Measurements from ENCODE around the gene ZNF691.
"Not testable (repeated sequence)": the region's sequence is repeated elsewhere in the genome, so short reads cannot be mapped to it uniquely, and the experiment has no call there.

ZNF691 gene

DNA sequence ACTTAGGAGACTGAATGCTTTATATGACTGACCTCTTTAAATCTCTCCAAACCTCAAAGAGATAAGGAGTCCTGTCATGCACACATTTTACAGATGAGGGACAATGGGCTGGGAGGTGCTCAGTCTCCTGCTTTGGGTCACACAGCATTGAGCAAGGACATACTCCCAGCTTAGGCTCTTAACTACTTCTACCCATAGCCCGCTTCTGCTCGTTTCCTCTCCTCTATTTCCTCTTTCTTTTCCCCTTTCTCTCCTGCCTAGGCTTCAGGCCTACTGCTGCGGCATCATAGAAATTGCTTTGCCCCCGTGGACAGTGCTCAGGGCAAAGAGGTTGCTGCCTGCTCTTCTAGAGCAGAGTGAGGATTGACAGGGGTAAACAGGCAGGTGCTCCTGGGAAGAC lies 12.4 kb upstream of the ZNF691 start:
- no peak for DNase-seq

DNA sequence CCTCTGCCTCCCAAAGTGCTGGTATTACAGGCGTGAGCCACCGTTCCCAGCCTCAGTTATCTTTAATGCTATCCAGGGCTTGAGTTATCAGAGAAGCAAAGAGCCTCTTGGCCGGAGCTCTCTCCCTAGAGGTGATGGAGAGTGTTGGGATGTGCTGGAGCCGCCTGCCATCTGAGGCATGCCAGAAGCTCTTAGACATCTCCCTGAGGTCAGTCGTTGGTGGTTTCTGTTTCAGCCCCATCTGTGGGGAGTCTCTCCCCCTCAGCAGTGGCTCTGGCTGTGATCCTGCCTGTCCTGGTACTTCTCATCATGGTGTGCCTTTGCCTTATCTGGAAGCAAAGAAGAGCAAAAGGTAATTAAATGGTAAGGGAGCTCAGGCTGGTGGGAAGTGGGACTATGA lies 11.6 kb upstream of the ZNF691 start:
- DNase-seq = no peak

DNA sequence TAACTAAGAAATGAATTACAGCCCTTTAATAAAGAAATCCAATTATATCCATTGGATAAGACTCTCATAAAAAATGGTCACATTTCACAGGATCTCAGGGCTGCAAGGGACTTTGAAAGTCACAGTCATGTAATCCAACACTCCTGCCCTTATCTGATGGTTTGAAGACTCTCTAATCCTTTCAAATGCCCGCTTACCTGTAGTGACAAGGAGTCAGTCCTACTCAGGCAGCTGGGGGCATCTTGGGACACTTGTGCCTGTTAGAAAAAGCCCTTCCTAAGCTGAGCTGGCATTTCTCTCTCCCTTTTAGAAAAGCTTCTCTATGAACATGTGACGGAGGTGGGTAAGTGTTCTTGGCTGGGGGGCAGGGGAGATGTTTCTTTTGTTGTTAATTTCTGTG lies 11.0 kb upstream of the ZNF691 start:
- DNase-seq = no peak

DNA sequence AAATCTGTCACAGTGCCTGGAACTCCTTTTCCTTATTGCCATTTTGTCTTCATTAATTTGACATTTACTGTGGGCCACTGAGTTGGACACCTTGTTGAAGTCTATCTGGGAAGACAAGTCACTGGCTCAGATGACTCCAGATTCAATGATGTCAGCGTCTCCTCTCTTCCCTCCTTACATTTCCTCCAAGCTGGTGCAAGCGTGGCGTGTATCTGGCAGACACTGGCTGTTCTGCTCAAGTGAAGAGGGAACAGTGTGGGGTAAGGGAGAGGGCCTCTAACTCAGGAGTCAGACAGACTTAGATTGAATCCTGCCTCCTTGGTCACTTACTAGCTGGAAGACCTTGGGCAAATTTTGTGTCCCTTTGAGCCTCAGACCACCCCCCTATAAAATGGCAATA lies 8.7 kb upstream of the ZNF691 start:
- no peak for DNase-seq

DNA sequence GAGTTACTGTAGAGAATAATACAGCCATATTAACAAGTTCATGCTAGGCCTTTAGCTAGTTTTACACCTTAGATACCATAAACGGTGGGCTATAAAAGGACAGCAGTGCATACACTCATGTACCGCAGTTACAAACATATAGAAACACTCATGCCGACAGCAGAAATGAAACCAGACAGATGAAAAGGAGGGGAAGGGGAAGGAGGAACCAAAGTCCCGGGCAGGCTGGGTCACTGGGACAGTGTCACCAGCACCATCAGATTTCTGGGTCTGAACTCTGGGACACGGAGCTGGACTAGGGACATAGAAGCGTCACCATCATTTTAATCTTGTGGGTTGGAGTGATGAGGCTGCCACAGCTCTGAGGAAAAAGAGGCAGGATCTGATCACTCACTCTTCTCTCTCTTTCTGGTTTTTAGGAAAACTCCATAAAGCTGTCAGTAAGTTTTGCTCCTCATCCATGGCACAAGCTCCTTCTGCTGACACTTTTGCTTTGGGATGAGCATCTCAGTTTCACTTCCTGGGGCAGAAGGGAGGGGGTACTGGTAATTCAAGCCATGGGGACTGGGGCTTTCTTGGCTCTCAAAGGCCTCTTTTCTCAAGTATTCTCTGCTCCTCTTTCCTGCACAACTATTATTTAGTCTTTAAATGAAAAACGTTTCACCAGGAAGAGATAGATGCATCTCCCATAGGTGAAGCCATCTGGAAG lies 7.8 kb upstream of the ZNF691 start:
- no peak for DNase-seq

DNA sequence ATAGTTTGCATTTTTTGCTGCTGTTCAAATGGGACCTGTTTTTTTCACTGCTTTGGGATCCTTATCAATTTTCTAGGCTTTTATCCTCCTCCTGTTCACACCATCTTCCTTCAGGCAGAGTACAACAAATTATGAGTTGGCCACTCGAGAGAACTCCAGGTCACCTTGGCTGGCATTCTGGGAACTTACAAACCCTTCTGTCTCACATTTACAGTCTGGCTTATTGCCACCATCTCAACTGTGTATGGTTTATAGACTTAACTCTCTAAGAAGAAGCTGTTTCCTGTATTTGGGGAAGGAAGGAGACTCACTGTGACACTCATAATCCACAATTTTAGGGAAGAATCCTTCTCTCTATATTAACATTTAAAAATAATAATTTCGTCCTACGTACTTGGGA lies 5.4 kb upstream of the ZNF691 start:
- no peak for DNase-seq

DNA sequence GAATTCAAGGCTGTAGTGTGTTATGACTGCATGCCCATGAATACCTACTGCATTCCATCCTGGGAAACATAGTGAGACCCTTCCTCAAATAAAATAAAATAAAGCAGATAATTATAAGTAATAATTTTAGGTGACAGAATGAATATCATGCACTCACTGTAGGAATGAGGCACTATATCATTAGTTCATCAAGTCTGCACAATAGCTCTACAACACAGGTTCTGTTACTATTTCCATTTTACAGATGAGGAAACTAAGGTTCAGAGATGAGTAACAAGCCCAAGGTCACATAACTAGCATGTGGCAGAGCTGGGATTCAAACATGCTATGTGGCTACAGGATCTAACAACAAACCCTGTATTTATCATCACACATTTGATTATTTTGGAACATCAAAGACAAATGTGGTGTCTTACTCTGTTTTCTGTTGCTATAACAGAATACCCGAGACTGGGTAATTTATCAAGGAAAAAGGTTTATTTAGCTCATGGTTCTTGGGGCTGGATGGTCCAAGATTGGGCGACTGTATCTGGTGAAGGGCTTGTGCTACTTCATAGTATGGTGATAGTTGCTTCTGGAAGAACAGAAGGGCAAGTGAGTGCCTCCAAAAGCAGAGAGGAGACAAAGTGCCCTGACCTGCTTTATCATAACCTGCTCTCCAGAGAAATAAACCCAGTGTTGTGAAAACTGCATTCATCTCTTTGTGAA lies 4.8 kb upstream of the ZNF691 start:
- DNase-seq = no peak

DNA sequence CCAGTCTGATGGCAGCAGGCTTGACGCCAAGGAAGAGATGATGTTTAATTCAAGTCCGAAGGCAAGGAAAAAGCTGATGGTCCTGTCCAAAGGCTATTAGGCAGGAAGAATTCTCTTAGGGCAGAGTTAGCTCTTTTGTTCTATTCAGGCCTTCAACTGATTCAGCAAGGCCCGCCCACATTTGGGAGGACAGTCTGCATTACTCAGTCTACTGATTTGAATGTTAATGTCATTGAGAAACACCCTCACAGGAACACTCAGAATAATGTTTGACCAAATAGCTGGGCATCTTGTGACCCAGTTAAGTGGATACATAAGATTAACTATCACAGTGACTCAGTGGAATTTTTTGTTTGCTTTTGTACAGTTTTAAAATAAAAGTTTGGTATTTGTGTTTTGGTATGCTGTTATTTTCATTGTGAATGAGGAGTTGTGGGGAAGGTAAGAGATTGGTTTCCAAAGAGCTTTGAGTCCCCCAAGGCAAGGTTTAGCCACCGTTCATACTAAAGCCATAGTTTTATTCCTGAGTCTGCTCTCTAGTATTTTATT lies 1.7 kb upstream of the ZNF691 start:
- no peak for DNase-seq

DNA sequence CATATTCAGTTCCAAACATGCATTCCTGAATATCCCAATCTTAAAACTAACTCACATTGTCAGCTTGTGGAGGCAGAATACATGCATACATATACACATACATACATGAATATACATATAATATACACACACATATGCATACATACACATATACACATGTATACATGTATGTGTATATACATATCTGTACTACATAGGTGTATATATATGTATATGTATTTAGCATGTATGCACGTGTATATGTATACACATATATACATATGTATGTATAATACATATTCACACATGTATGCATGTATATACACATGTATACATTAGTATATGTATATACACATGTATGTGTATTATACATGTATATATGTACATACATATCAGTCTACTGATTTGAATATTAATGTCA lies 1.2 kb upstream of the ZNF691 start:
- no peak for DNase-seq

DNA sequence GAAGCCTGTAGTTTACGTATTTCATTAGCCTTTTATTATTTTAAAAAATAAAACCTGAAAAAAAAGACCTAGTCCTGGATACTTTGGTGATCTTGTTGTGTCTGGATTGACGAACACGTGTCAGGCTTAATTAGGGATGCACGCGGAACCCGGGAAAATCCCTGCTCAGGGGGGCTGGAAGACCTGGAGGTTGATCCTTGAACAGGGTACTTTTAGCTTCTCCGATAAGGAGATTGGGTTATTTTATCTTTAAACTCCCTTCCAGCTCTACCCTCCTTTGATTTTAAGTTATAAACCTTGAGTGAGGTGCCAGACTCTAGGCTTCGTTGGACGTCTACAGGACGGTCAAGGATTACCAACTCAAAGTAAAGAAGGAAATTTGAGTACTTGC lies 552 bp upstream of the ZNF691 start:
- no peak for DNase-seq

DNA sequence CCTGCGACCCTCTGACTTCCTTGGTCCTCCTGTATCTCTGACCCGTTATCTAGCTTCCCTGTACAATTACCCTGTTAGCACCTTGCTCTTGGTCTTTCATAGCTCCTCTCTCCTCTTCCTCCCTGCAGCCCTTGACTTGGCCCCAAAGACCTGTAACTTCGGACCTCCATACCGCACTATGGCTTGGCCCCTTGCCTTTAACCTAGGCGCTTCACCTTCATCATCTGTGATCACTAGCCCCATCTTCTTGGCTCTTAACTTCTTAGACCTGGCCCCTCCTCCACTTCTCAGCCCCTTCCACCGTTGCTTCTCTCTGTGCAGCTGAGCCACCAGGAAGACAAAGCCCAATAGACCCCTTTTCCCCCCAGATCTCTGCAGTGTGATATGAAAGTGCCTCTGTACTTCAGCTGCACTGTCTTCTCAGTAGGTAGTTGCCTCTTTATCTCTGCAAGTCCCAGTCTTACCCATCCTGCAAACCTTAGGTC lies 740 bp downstream of the ZNF691 start:
- no peak for DNase-seq

DNA sequence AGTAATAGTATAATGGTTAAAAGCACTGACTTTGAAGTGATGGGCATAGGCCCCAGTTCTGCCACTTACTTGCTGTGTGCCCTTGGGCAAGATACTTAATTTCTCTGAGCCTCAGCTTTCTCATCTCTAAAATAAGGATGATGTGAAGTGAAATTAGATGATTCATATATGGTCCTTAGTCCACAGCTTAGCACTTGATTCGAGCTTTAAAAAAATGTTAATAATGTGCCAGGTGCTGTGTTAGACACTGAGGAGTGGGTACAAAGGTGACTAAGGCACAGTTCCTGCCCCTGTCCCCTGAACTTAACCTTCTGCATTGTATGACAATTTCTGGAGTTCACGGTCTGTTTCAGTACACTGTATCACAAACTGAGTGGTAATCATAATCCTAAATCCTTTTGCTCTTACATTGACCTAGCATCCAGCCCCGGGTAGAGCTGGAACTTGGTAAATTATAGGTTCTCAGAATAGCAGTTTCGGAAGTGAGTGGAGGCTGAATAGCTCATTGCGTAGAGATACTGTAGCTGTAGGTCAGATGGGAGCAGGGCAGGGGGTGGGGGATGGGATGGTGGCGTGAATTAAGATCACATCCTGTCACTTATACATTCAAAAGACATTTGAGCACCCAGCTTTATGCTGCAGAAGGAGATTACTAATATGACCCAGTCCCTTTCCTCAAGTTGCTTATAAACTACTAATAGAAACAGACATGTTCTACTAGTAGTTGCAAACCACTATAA lies 1.5 kb downstream of the ZNF691 start:
- DNase-seq = no peak

DNA sequence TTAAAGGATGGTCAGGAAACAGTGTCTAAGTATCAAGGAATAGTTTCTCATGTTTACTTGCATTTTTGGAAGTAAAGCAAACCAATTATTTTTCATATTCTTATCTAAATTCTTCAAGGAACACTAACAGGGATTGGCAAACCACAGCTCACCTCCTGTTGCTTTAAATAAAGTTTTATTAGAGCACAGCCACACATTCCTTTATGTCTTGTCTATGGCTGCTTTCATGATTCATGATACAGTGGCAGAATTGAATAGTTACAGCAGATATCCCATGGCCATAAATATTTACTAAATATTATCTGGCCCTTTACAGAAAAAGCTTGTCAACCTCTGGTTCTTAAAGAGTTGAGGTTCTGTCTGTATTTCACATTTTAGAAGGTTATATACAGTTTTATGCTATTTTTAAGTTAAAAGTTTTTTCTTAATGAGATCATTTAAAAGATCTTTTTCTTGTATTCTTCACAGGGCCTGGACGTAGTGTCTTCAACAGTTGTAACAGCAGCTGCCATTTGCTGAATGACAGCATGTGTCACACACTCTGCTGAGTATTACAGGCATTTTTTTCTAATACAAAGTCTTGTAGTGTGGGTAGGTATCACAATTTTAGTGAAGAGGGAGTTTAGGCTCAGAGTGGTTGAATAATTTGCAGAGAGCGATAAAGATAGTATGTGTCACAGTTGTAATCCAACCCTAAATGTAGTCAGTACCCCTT lies 2.6 kb downstream of the ZNF691 start:
- no peak for DNase-seq

DNA sequence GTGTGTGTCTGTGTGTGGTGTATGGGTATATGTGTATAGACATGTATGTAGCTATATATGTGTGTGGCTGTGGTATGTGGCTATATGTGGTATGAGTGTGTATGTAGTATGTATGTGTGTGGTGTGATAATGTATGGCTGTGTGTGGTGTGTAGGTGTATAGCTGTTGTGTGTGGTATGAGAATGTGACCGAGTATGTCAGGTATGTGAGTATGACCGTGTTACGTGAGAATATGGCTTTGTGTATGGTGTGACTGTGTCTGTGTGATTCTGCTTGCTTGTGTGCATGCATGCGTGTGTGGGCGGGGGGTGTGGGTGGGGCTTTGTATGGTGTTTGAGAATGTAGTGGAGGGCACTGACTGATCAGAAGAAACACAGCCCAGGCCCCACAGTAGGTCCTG lies 3.5 kb downstream of the ZNF691 start:
- no peak for DNase-seq

DNA sequence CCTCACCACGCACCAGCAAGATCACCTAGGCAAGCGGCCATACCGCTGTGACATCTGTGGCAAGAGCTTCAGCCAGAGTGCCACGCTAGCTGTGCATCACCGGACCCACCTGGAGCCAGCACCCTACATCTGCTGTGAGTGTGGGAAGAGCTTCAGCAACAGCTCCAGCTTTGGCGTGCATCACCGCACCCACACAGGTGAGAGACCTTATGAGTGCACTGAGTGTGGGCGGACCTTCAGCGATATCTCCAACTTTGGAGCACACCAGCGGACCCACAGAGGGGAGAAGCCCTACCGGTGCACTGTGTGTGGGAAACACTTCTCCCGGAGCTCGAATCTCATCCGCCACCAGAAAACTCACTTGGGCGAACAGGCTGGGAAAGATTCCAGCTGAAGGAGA lies 5.0 kb downstream of the ZNF691 start:
- no peak for DNase-seq

DNA sequence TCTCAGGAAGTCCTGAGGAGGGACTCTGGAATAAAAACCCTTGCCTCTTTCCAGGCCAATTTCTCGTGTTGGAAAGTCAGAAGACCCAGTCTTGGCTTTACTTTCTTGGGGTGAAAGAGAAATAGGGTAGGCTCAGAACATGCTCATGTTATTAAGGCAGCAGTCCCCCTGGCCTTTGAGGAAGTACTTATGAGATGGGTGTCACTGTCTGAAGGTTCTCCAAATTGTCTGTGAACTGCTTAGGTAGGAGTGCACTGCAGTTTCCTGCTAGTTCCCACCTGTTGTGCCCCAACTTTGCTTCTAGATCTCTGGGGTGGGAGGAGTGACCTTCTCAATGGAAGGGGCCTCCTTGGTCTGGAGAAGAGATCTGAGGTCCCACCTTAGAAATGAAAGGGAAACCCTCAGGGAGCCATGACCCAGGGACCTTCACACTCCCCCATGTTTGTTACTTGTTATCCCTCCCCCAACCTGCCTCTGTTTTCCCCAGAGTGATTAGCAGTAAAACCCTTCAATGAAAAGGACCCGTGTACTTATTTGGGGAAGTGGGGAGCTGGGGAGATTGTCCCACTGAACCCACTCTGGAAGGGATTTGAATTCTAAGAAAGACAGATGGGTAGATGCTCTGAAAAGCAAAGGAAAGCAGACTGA lies 5.7 kb downstream of the ZNF691 start:
- no peak for DNase-seq

DNA sequence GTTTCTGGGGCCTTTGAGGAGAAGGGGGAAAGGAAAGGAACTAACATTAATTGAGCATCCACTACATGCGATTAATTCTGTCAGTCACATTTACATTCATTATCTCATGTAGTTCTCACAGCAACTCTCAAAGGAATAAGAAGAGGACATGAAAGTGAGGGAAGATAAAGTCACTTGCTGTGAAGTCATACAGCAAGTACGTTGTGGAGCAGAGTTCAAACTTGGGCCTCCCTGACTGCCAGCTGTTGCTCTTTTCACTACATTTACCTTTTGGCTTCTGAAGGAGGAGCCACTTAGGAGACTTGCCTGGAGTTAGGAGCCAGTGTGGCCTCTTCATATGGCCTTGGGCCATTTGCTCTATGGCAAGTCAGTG lies 6.2 kb downstream of the ZNF691 start:
- no peak for DNase-seq

DNA sequence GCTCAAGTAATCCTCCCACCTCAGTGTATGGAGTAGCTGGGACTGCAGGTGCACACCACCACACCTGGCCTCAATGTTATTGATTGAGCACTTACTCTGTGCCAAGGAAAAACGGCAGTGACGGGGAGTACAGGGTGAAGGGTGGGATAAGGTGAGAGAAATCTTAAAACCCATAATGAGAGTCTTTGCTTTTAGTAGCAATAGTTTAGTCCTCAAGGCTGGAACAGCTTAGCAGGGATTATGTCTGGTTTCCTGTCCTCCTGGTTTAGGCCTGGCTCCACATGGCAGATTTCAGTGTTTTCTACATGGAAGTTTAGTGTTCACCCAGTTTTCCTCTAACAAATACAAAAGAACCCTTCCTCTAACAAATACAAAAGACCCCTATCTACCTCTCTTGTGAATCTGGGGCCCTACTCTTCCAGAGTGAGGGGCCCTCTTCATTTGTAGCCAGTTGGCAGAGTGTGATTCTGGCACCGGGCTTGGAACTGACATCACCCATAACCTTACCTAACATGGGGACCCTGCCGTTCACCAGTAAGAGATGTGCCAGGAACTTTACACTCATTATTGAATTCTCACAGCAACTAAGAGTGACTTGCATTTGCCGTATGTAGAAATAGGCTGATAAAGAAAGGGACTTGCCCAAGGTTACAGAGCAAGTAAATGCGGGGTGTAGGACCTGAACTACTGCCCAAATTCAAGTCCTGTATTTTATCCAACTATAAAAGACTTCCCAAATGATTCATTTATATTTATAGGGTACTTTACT lies 6.9 kb downstream of the ZNF691 start:
- no peak for DNase-seq

DNA sequence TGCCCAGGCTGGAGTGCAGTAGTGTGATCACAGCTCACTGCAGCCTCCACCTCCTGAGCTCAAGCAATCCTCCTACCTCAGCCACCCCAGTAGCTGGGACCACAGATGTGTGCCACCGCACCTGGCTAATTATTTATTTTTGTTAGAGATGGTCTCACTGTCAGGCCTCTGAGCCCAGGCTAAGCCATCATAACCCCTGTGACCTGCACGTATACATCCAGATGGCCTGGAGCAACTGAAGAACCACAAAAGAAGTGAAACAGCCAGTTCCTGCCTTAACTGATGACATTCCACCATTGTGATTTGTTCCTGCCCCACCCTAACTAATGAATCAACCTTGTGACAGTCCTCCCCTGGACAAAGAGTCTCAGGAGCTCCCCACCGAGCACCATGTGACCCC lies 10.1 kb downstream of the ZNF691 start:
- DNase-seq = not testable (repeated sequence)

DNA sequence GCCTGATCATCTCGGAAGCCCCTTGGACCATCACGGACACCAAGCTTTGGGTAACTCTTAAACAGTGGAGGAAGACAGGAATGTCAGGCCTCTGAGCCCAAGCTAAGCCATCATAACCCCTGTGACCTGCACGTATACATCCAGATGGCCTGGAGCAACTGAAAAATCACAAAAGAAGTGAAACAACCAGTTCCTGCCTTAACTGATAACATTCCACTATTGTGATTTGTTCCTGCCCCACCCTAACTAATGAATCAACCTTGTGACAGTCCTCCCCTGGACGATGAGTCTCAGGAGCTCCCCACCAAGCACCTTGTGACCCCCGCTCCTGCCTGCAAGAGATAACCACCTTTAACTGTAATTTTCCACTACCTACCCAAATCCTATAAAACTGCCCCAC lies 13.0 kb downstream of the ZNF691 start:
- not testable (repeated sequence) for DNase-seq

DNA sequence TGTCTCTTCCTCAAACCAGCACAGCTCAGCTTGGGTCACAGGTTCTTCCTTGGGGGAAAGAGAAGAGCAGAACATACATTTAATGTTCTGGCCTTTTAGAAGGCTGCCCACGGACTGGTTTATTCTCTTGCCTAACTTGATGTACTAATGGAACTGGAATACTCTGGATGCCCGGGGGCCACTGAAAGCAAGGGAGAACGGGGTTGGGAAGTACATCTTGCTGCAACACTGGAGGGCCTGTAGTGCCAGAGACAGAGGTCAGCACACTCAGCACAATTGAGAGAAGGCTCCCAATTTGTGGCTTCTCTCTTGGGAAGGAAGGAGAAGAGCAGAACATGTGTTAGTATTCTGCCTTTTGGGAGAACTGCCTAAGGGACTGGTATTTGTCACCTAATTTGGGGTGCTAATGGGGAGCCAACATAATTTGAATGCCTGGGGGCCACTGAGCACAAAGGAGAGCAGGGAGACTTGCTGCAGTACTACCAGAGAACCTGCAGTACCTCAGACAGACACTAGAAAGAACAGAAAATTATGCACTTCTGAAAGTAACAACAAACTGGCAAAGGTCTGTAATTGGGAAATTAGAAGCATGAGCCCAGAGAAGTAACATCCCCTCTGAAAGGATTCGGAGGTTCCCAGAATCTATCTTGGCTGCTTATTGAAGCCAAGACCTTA lies 14.1 kb downstream of the ZNF691 start:
- no peak for DNase-seq

All from NCI-H1105 treated with DMSO at 0.1 percent for 48 hours (cell line).